ENCODE data around the gene CFAP20DC. TPM values are rescaled to one million over a fixed set of nuclear protein-coding genes. Genes with fewer than 3 reads are reported as not detected.

The CFAP20DC gene
- total RNA-seq, 2 experiments from 2014 or later, result 1.0 to 1.8 TPM

DNA sequence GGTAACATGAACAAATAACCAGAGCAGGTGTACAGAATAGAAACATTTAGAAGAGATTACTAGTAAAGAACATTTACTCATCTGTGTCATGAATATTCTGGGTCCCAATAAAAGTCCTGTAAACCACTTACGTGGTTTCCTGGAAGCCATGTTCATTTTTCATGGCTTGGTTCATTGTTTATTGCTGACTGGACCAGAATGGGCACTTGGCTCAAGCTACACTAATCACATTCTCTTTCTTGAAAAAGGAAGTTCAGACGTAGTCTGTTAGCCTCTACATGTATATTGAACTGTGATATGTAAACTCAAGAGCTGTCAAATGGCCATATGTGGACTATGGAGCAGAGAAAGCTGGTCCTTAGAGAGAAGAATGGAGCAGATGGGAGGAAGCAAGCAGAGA is 244.9 kb downstream of the CFAP20DC start:
- ChIA-PET CTCF (ENCODE audit: unreplicated experiment) (no interaction called here), POLR2A (interaction anchor here (0.5 kb wide), 1 partner anchor 20 kb away, joined by 3 read pairs; no protein-coding TSS in a partner anchor)
- H2AFZ ChIP-seq (ENCODE audit: low read length), result no peak overlapping the region; the same call in 1 of the 2 replicates
- H3K4me1 ChIP-seq (ENCODE audit: insufficient read depth, low read length, poor library complexity, severe bottlenecking), result no peaks in the 10 kb centered on the region
- H3K79me2 ChIP-seq (ENCODE audit: insufficient read depth, low read depth, low read length), result no peaks in the 10 kb centered on the region
- no peak overlapping the region for H3K4me2 ChIP-seq (ENCODE audit: low read length)
- H3K27ac ChIP-seq (ENCODE audit: low read depth, low read length, poor library complexity, severe bottlenecking), result no peak overlapping the region
- no peak overlapping the region for H3K4me3 ChIP-seq (ENCODE audit: low read depth, low read length, poor library complexity, severe bottlenecking)
- H3K36me3 ChIP-seq (ENCODE audit: insufficient read depth, low read length), result no peaks in the 10 kb centered on the region
- intact Hi-C loops (cut with micrococcal nuclease; ENCODE audit: unreplicated experiment), result no loop called here
- DNase-seq (ENCODE audit: low spot score), result no peak
- H3K9me3 ChIP-seq (ENCODE audit: low read length), result no peaks in the 10 kb centered on the region
- no TSS peak for BruUV-seq (replicated peaks)
- H3K9me2 ChIP-seq (ENCODE audit: insufficient read depth, low read length), result no peaks in the 10 kb centered on the region; the same call in 1 of the 2 replicates
- no peak for TF ChIP-seq EZH2phosphoT487 (IDR thresholded peaks at IDR 0.05; ENCODE audit: borderline replicate concordance, low read depth, low read length)
- TF ChIP-seq, protein P1, sequence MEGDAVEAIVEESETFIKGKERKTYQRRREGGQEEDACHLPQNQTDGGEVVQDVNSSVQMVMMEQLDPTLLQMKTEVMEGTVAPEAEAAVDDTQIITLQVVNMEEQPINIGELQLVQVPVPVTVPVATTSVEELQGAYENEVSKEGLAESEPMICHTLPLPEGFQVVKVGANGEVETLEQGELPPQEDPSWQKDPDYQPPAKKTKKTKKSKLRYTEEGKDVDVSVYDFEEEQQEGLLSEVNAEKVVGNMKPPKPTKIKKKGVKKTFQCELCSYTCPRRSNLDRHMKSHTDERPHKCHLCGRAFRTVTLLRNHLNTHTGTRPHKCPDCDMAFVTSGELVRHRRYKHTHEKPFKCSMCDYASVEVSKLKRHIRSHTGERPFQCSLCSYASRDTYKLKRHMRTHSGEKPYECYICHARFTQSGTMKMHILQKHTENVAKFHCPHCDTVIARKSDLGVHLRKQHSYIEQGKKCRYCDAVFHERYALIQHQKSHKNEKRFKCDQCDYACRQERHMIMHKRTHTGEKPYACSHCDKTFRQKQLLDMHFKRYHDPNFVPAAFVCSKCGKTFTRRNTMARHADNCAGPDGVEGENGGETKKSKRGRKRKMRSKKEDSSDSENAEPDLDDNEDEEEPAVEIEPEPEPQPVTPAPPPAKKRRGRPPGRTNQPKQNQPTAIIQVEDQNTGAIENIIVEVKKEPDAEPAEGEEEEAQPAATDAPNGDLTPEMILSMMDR (conservative IDR thresholded peaks at IDR 0.05; ENCODE audit: low read length), result no peak
- H4K20me1 ChIP-seq (ENCODE audit: insufficient read depth, low read length), result no peaks in the 10 kb centered on the region

DNA sequence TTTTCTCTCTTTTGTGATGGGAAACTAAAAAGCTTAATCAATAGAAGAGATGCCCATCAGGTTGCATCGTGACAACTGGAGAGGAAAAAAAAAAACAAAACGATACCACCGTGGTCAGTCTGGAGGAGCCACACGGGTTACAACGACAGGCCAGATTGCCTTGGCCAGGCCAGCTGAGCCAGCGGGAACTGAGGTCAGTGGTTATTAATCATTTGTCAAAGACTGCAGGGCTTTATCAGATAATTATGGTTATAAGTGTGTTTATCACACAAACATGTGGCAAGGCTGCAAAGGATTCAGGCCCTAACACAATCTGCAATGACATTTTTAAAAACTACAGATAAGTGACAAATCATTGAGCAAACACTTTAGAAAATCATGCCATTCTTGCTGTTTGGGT is 248.3 kb downstream of the CFAP20DC start:
- Histone ChIP-seq H3K27ac (ENCODE audit: low read depth, low read length, poor library complexity, severe bottlenecking) (no peak overlapping the region), H3K9me2 (ENCODE audit: insufficient read depth, low read length) (no peaks in the 10 kb centered on the region; the same call in 1 of the 2 replicates), H4K20me1 (ENCODE audit: insufficient read depth, low read length) (no peaks in the 10 kb centered on the region), H2AFZ (ENCODE audit: low read length) (no peak overlapping the region), H3K79me2 (ENCODE audit: insufficient read depth, low read depth, low read length) (no peaks in the 10 kb centered on the region), H3K4me2 (ENCODE audit: low read length) (no peak overlapping the region), H3K4me3 (ENCODE audit: low read depth, low read length, poor library complexity, severe bottlenecking) (no peak overlapping the region), H3K9me3 (ENCODE audit: low read length) (no peaks in the 10 kb centered on the region), H3K4me1 (ENCODE audit: insufficient read depth, low read length, poor library complexity, severe bottlenecking) (no peaks in the 10 kb centered on the region), H3K36me3 (ENCODE audit: insufficient read depth, low read length) (no peaks in the 10 kb centered on the region)
- no peak for DNase-seq (ENCODE audit: low spot score)
- BruUV-seq (replicated peaks), result no TSS peak
- ChIA-PET POLR2A (no interaction called here), CTCF (ENCODE audit: unreplicated experiment) (no interaction called here)
- no peak for TF ChIP-seq EZH2phosphoT487 (IDR thresholded peaks at IDR 0.05; ENCODE audit: borderline replicate concordance, low read depth, low read length)
- TF ChIP-seq, protein P1 (conservative IDR thresholded peaks at IDR 0.05; ENCODE audit: low read length), result no peak
- intact Hi-C loops (cut with micrococcal nuclease; ENCODE audit: unreplicated experiment), result no loop called here

DNA sequence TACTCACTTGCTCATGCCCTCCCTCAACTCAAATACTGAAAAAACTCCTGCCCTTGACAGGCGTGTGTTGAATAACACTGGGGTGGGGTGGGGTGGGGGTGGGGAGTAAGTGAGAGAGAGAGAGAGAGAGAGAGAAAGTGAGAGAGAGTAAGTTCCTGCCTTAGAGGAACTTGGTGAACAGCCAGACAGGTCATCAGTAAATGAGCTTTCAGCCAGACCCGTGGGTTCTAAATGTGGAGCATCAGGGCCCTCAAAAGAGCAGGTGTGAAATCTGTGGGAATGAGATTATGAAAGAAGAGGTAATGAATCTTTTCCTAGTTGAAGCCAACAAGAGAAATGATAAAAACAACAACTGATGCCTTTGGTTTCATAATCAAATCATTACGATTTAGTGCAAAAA is 248.9 kb downstream of the CFAP20DC start:
- no peak for DNase-seq (ENCODE audit: low spot score)
- H2AFZ ChIP-seq (ENCODE audit: low read length), result no peak overlapping the region
- no peaks in the 10 kb centered on the region for H4K20me1 ChIP-seq (ENCODE audit: insufficient read depth, low read length)
- no peaks in the 10 kb centered on the region for H3K79me2 ChIP-seq (ENCODE audit: insufficient read depth, low read depth, low read length)
- no TSS peak for BruUV-seq (replicated peaks)
- no peaks in the 10 kb centered on the region; the same call in 1 of the 2 replicates for H3K9me2 ChIP-seq (ENCODE audit: insufficient read depth, low read length)
- ChIA-PET CTCF (ENCODE audit: unreplicated experiment) (no interaction called here), POLR2A (no interaction called here)
- no peaks in the 10 kb centered on the region for H3K4me1 ChIP-seq (ENCODE audit: insufficient read depth, low read length, poor library complexity, severe bottlenecking)
- no peaks in the 10 kb centered on the region for H3K9me3 ChIP-seq (ENCODE audit: low read length)
- H3K27ac ChIP-seq (ENCODE audit: low read depth, low read length, poor library complexity, severe bottlenecking), result no peak overlapping the region
- H3K4me3 ChIP-seq (ENCODE audit: low read depth, low read length, poor library complexity, severe bottlenecking), result no peak overlapping the region
- H3K36me3 ChIP-seq (ENCODE audit: insufficient read depth, low read length), result no peaks in the 10 kb centered on the region
- H3K4me2 ChIP-seq (ENCODE audit: low read length), result no peak overlapping the region
- TF ChIP-seq, protein P1 (conservative IDR thresholded peaks at IDR 0.05; ENCODE audit: low read length), result no peak
- TF ChIP-seq EZH2phosphoT487 (IDR thresholded peaks at IDR 0.05; ENCODE audit: borderline replicate concordance, low read depth, low read length), result no peak
- intact Hi-C loops (cut with micrococcal nuclease; ENCODE audit: unreplicated experiment), result no loop called here
